GM19099 (cell line): ENCODE results near the gene SLC22A16.

ENCODE experiments used
- POLR2A ChIP-seq: IDR thresholded peaks from 3 replicates; pipeline ENCODE4 v1.6.1; 2011; ENCODE audit warnings: low read depth; ENCODE audit not compliant: insufficient read length; ENCODE audit errors: extremely low read depth

The SLC22A16 gene

GRCh38 chr6:110476046-110476849 is at the start of gene SLC22A16:
Gene SLC22A16, minus strand, starts transcription at chr6:110476613. Its CDS starts 39 bp downstream, at chr6:110476574.
- no peak for TF ChIP-seq POLR2A

- TF ChIP-seq POLR2A, result no peak
These were observed 48.6 kb upstream of the SLC22A16 start for GRCh38 chr6:110525001-110525400.

- TF ChIP-seq POLR2A, result no peak
These were observed 47.9 kb upstream of the SLC22A16 start for GRCh38 chr6:110524305-110524704.

GRCh38 chr6:110523451-110524021 is 47.1 kb upstream of the SLC22A16 start:
- no peak for TF ChIP-seq POLR2A

GRCh38 chr6:110522427-110522826 is 46.0 kb upstream of the SLC22A16 start:
- no peak for TF ChIP-seq POLR2A

GRCh38 chr6:110520992-110521543 is 44.7 kb upstream of the SLC22A16 start:
- no peak for TF ChIP-seq POLR2A

GRCh38 chr6:110520209-110520965 is 44.0 kb upstream of the SLC22A16 start:
- no peak for TF ChIP-seq POLR2A

GRCh38 chr6:110517601-110518281 is 41.3 kb upstream of the SLC22A16 start:
- no peak for TF ChIP-seq POLR2A

- no peak for TF ChIP-seq POLR2A
These were observed 40.6 kb upstream of the SLC22A16 start for GRCh38 chr6:110517034-110517433.

- TF ChIP-seq POLR2A, result no peak
These were observed 38.4 kb upstream of the SLC22A16 start for GRCh38 chr6:110514818-110515217.

- no peak for TF ChIP-seq POLR2A
These were observed 36.6 kb upstream of the SLC22A16 start for GRCh38 chr6:110512991-110513390.

GRCh38 chr6:110511401-110511800 is 35.0 kb upstream of the SLC22A16 start:
- no peak for TF ChIP-seq POLR2A

GRCh38 chr6:110509617-110510241 is 33.3 kb upstream of the SLC22A16 start:
- TF ChIP-seq POLR2A, result no peak

GRCh38 chr6:110495949-110496348 is 19.5 kb upstream of the SLC22A16 start:
- no peak for TF ChIP-seq POLR2A
